Middle frontal gyrus (tissue), 1 donor: Measurements from ENCODE around the gene CLPTM1.
"Not testable (repeated sequence)": the region's sequence is repeated elsewhere in the genome, so short reads cannot be mapped to it uniquely, and the experiment has no call there.

ENCODE experiments used
- DNase-seq: peaks from one replicate; pipeline ENCODE4 v3.0.0-alpha.2; 2015; ENCODE audit warnings: low spot score; ENCODE audit errors: extremely low spot score

The CLPTM1 gene

GRCh38 chr19:44975444-44975843 lies 20.3 kb downstream of the CLPTM1 start:
- DNase-seq: no peak

- no peak for DNase-seq
These were observed 28.8 kb downstream of the CLPTM1 start for GRCh38 chr19:44984005-44984404.

- DNase-seq: no peak
These were observed 30.3 kb downstream of the CLPTM1 start for GRCh38 chr19:44985445-44985844.

- DNase-seq: no peak
These were observed 31.2 kb downstream of the CLPTM1 start for GRCh38 chr19:44986389-44986788.

- no peak for DNase-seq
These were observed 32.0 kb downstream of the CLPTM1 start for GRCh38 chr19:44987148-44987675.

GRCh38 chr19:44988273-44988672 lies 33.1 kb downstream of the CLPTM1 start:
- no peak for DNase-seq

- no peak for DNase-seq
These were observed 33.8 kb downstream of the CLPTM1 start for GRCh38 chr19:44988896-44989556.

- no peak for DNase-seq
These were observed 35.3 kb downstream of the CLPTM1 start for GRCh38 chr19:44990459-44990858.

GRCh38 chr19:44990966-44991365 lies 35.8 kb downstream of the CLPTM1 start:
- DNase-seq: no peak

GRCh38 chr19:44992336-44993163 lies 37.4 kb downstream of the CLPTM1 start:
- no peak for DNase-seq

GRCh38 chr19:44993526-44993925 lies 38.3 kb downstream of the CLPTM1 start:
- no peak for DNase-seq

- no peak for DNase-seq
These were observed 38.9 kb downstream of the CLPTM1 start for GRCh38 chr19:44993926-44994537.

- no peak for DNase-seq
These were observed 42.8 kb downstream of the CLPTM1 start for GRCh38 chr19:44998025-44998424.

GRCh38 chr19:44999131-44999925 lies 44.1 kb downstream of the CLPTM1 start:
- DNase-seq: not testable (repeated sequence)

- DNase-seq: not testable (repeated sequence)
These were observed 45.5 kb downstream of the CLPTM1 start for GRCh38 chr19:45000665-45001064.

GRCh38 chr19:45001087-45001739 lies 46.0 kb downstream of the CLPTM1 start, which contains the start of gene RELB:
TSS of gene RELB (plus strand) at chr19:45001464. CDS start at chr19:45001580, 116 bp downstream.
- DNase-seq: peak; percentile 81

- DNase-seq: no peak
These were observed 48.3 kb downstream of the CLPTM1 start for GRCh38 chr19:45003485-45003884.

- DNase-seq: no peak
These were observed 50.6 kb downstream of the CLPTM1 start for GRCh38 chr19:45005787-45006186.

GRCh38 chr19:45008552-45008951 lies 53.4 kb downstream of the CLPTM1 start:
- no peak for DNase-seq

- DNase-seq: no peak
These were observed 54.6 kb downstream of the CLPTM1 start for GRCh38 chr19:45009625-45010255.
